Cardiac fibroblast (primary cell): ENCODE data around the gene FERMT3.

Experiments used
- DNase-seq, 2 donors: peaks; one replicate each; pipeline versions ENCODE4 v3.0.0 to v3.0.0-alpha.2; 2010; ENCODE audit warnings: low read depth in 2 of 2
- H3K4me3 ChIP-seq, 2 donors: replicated peaks in 1 of 2; 1 replicate in 1 of 2; 2 replicates in 1 of 2; pipeline ENCODE4 v1.5.1; 2011; ENCODE audit warnings: low read depth in 2 of 2, low read length in 2 of 2, mild to moderate bottlenecking in 2 of 2, moderate library complexity in 1 of 2
- TF ChIP-seq, protein P1 (sequence below): IDR thresholded peaks from one replicate; pipeline ENCODE4 v1.5.1; 2011; ENCODE audit warnings: low read depth, mild to moderate bottlenecking, low read length, inconsistent platforms

Gene FERMT3

DNA sequence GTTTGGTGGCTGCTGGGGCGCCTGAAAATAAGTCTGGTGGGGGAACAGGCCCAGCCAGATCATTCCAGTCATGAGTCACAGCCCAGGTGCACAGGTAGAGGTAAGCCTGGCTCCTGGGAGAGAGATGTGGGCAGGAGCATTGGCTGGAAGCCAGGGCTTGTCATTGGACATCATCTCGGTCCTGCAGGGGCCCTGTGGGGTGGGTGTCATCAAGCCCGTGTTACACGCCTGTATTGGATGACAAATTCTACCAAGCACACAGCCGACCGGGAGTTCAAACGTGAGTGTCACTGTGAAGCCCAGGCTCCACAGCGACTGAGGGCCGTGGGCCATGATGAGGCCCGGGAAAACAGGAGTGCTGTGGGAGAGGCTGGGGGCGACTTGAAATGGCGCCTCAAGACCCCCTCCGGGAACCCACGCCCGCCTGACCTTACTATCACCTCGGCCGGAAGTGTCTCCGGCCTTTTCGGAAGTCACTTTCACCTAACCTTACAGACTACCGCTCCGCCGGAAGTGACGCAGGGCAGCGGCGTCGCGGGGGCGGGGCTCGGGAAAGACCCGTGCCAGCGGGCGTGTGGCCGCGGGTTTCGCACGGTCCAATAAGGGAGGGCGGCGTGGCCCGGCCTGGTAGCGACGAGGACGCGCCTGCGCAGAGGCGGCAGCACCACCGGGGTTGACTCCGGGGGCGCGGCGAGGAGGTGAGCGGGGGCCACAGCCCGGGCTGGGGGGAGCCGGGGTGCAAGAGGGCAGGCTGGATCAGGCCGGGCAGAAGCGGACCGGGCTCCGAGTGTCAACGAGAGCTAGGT lies 34.1 kb downstream of the FERMT3 start, which contains the start of gene FKBP2:
TSS of gene FKBP2 (plus strand) at position 661 of the 806 bp plus-strand sequence. CDS start 1,293 bp downstream, outside the sequence.
- TF ChIP-seq, protein P1, sequence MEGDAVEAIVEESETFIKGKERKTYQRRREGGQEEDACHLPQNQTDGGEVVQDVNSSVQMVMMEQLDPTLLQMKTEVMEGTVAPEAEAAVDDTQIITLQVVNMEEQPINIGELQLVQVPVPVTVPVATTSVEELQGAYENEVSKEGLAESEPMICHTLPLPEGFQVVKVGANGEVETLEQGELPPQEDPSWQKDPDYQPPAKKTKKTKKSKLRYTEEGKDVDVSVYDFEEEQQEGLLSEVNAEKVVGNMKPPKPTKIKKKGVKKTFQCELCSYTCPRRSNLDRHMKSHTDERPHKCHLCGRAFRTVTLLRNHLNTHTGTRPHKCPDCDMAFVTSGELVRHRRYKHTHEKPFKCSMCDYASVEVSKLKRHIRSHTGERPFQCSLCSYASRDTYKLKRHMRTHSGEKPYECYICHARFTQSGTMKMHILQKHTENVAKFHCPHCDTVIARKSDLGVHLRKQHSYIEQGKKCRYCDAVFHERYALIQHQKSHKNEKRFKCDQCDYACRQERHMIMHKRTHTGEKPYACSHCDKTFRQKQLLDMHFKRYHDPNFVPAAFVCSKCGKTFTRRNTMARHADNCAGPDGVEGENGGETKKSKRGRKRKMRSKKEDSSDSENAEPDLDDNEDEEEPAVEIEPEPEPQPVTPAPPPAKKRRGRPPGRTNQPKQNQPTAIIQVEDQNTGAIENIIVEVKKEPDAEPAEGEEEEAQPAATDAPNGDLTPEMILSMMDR, result no peak
- H3K4me3 ChIP-seq, result peak within 1 kb of the TSS; percentile 78 to 85
- DNase-seq, result peak; percentile 97 to 98

DNA sequence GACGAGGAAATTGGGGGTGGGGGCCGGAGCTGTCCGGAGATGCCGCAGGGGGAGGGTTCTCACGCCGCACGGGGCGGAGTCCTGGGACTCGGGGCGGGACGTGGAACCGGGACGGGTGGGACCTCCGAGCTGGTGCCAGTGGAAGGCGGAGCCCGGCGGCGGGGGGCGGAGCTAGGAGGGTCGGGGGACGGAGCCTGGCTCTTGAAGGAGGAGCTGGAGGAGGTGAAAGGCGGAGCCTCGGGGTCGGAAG lies 34.6 kb downstream of the FERMT3 start:
- peak; percentile 100 for DNase-seq
- TF ChIP-seq, protein P1, result no peak
- peak overlapping the region; percentile 66 to 78 for H3K4me3 ChIP-seq

DNA sequence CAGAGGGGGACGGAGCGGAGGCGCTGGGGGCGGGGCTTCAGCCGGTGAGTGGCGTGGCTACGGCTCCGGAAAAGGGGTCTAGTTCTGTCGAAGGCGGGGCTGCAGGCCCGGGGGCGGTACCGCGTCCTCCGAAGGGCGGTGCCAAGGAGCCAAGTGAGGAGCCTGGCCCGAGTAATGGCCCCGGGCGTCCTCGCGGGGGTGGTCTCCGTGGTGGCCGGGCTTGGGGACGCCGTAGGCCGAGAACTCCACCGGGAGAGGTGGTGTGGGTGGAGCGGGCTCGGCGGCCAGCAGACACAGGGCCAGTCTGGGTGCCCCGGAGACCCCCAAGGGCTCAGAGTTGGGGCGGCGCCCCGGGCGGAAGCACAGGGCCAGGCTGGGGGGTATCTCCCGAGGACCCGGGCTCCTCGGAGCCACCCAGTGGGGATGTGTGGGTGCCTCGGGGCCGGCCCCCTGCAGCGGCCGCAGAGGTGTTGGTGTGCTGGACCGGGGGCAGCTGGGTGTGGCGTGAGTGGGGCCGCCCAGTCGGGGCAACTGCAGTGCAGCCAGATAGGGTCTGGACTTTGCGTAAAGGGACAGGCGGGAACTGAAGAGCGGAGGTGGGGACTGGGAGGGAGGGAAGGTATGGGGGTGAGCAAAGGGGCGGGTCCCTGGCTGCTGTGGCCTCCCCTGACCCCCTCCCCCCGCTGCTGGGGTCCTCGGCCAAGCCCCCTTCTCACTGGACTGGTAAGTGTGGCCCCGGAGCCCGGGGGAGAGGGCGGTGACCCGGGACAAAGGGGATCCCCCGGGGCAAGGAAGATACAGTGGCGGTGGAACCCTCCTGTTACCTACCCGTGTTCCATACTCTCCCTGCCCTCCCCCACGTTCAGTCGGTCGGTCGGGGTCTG lies 35.2 kb downstream of the FERMT3 start:
- H3K4me3 ChIP-seq, result peak overlapping the region; percentile 65 to 85
- TF ChIP-seq, protein P1, result no peak
- DNase-seq, result peak; percentile 39 to 50

DNA sequence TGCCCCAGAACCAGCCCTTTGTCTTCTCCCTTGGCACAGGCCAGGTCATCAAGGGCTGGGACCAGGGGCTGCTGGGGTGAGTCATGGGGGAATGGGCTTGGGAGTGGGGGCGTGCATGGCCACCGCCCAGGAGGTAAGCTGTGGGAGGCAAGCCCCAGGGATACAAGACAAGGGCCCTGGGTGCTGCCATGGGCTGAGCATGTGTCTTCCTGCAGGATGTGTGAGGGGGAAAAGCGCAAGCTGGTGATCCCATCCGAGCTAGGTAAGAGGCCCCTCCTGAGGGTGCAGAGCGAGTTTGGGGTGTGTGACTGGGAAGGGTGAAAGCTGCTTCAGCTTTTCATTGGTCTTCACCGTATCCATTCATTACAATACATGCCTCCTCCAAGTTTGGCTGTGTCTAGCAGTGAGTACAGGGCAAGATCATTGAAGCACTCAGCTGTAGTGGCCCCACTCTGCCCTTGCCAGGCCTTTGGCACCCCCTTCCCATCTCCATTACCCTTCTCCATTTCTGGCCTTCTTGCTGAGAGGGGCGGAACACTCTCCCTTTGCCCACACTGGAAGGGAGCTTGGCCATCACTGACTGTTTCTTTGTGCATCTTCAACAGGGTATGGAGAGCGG lies 36.8 kb downstream of the FERMT3 start:
- DNase-seq, result no peak
- peak overlapping the region in 1 of 2 donors; percentile 65 for H3K4me3 ChIP-seq
- TF ChIP-seq, protein P1, result no peak

DNA sequence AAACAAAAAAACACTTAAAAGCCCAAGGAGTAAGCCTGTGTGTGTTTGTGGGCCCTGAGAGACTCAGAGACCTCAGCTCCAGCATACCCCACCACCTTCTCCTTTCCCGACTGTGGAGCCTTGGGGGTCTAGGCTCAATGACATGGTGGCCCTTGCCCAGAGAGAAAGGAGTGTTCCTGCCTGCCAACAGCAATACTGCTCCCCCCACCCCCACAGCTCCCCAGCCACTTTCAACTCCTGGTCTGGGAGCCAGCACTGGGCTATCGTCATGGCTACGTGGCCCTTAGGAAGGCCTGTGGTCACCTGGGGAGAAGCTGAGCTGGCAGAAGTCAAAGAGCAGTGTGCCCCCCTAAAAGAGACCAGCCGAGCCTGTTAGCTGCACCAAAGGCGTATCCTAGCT lies 37.6 kb downstream of the FERMT3 start:
- TF ChIP-seq, protein P1, result no peak
- DNase-seq, result no peak
- no peak overlapping the region for H3K4me3 ChIP-seq

DNA sequence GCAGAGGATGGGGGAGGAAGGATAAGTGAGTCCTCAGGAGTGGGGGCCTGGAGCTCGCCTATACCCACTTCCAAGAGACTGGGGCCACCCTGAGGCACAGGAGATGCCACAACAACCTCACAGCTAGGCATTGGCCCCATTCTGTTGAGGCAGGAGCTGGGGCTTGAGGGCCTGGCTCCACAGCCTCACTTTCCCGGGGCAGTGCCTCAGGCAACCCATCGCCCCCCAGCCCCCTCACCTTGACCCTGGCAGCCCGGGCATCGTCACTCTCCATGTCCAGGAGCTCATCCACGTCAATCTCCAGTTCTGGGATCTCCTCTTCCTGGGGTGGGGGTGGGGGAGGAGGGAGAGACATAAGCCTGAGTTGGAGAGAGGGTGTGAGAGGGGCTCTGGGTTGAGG lies 38.4 kb downstream of the FERMT3 start:
- TF ChIP-seq, protein P1, result no peak
- peak overlapping the region; percentile 78 to 90 for H3K4me3 ChIP-seq
- DNase-seq, result no peak
